ENCODE data around the gene PDCD6IP. TPM values are rescaled to one million over a fixed set of nuclear protein-coding genes. Genes with fewer than 3 reads are reported as not detected.
"Not testable (repeated sequence)": the region's sequence is repeated elsewhere in the genome, so short reads cannot be mapped to it uniquely, and the experiment has no call there.

Gene PDCD6IP, protein sequence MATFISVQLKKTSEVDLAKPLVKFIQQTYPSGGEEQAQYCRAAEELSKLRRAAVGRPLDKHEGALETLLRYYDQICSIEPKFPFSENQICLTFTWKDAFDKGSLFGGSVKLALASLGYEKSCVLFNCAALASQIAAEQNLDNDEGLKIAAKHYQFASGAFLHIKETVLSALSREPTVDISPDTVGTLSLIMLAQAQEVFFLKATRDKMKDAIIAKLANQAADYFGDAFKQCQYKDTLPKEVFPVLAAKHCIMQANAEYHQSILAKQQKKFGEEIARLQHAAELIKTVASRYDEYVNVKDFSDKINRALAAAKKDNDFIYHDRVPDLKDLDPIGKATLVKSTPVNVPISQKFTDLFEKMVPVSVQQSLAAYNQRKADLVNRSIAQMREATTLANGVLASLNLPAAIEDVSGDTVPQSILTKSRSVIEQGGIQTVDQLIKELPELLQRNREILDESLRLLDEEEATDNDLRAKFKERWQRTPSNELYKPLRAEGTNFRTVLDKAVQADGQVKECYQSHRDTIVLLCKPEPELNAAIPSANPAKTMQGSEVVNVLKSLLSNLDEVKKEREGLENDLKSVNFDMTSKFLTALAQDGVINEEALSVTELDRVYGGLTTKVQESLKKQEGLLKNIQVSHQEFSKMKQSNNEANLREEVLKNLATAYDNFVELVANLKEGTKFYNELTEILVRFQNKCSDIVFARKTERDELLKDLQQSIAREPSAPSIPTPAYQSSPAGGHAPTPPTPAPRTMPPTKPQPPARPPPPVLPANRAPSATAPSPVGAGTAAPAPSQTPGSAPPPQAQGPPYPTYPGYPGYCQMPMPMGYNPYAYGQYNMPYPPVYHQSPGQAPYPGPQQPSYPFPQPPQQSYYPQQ
- polyA plus RNA-seq (2013, experiment 1 of 2) = 50.7 TPM
- polyA plus RNA-seq (2013, experiment 2 of 2) = 59.7 TPM

DNA sequence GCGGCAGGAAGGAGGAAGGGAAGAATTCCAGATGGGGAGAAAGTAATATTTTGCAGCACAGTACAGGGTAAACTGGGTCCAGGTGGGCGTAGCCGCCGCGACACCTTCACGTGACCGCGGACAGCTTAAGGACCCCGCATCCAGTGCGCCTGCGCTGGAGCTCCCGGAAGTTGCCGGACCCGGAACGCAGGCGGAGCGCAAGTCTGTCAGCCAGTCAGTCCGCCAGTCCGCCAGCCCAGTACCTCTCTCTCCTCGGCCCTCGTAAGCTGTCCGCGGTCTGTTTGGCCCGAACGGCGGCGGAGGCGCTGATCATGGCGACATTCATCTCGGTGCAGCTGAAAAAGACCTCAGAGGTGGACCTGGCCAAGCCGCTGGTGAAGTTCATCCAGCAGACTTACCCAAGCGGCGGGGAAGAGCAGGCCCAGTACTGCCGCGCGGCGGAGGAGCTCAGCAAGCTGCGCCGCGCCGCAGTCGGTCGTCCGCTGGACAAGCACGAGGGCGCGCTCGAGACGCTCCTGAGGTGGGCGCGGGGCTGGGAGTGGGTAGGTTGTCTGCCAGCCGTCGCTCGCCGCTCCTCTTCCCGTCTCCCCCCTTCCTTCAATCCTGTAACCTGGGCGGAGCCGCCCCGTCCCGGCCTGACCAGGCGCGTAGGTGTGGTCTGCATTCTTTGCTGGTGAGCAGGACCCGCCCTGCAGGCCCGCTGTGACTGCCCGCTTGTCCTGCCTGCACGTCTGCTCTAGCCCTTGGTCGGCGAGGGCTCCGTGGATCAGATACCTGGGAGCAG, at the start of gene PDCD6IP:
TSS of gene PDCD6IP (plus strand) at position 213 of the 784 bp plus-strand sequence. CDS start at position 312, 99 bp downstream.
- H3K27ac ChIP-seq (ENCODE audit: low read depth, low read length) = peak within 1 kb of the TSS; percentile 89
- H3K27me3 ChIP-seq (ENCODE audit: insufficient read depth, low read length) = no peaks in the 10 kb centered on the region
- H3K4me1 ChIP-seq (ENCODE audit: insufficient read depth, low read length) = peaks cover 14% of the 10 kb centered on the region
- H3K4me3 ChIP-seq (ENCODE audit: low read length) = peak within 1 kb of the TSS; percentile 88
- H3K36me3 ChIP-seq (ENCODE audit: insufficient read depth, low read length) = peaks cover 9% of the 10 kb centered on the region
- peak within 1 kb of the TSS; percentile 74 for H3K9ac ChIP-seq (ENCODE audit: low read depth, low read length)
- H3K9me3 ChIP-seq (ENCODE audit: insufficient read depth, low read depth, low read length) = peaks cover 10% of the 10 kb centered on the region; the same call in 1 of the 2 replicates
- under 1% methylated on average over 69 of the region's 69 CpGs for WGBS

- no peak overlapping the region for H3K9ac ChIP-seq (ENCODE audit: low read depth, low read length)
- no peak overlapping the region for H3K4me3 ChIP-seq (ENCODE audit: low read length)
- no CpG with 5 or more reads among the region's 2 CpGs for WGBS
- H3K4me1 ChIP-seq (ENCODE audit: insufficient read depth, low read length) = no peaks in the 10 kb centered on the region
- H3K27me3 ChIP-seq (ENCODE audit: insufficient read depth, low read length) = no peaks in the 10 kb centered on the region
- peaks cover 15% of the 10 kb centered on the region for H3K9me3 ChIP-seq (ENCODE audit: insufficient read depth, low read depth, low read length)
- no peaks in the 10 kb centered on the region for H3K36me3 ChIP-seq (ENCODE audit: insufficient read depth, low read length)
- H3K27ac ChIP-seq (ENCODE audit: low read depth, low read length) = no peak overlapping the region
Measured at GRCh38 chr3:33749546-33750210, 48.8 kb upstream of the PDCD6IP start.

DNA sequence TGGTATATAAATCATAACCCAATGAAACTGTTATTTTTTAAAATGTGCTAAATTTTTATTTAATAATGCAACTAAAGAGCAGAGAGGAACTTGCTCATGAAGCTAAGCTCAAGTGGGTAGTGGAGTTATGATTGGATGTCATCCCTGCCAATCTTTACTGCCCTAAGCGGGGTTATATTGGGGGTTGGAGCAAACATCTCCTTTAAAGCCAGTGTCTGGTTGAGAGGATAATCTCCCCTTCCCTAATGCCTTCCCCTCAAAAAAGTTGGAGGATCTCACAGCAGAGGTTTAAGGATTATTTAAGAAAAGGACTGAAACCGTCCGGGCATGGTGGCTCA, 48.2 kb upstream of the PDCD6IP start:
- Histone ChIP-seq H3K4me1 (ENCODE audit: insufficient read depth, low read length) (no peaks in the 10 kb centered on the region), H3K36me3 (ENCODE audit: insufficient read depth, low read length) (no peaks in the 10 kb centered on the region), H3K27me3 (ENCODE audit: insufficient read depth, low read length) (no peaks in the 10 kb centered on the region), H3K4me3 (ENCODE audit: low read length) (no peak overlapping the region), H3K9me3 (ENCODE audit: insufficient read depth, low read depth, low read length) (peaks cover 20% of the 10 kb centered on the region), H3K9ac (ENCODE audit: low read depth, low read length) (no peak overlapping the region), H3K27ac (ENCODE audit: low read depth, low read length) (no peak overlapping the region)
- 94% methylated on average over 3 of the region's 3 CpGs for WGBS

- Histone ChIP-seq H3K9me3 (ENCODE audit: insufficient read depth, low read depth, low read length) (peaks cover 23% of the 10 kb centered on the region), H3K27me3 (ENCODE audit: insufficient read depth, low read length) (no peaks in the 10 kb centered on the region), H3K4me1 (ENCODE audit: insufficient read depth, low read length) (no peaks in the 10 kb centered on the region), H3K36me3 (ENCODE audit: insufficient read depth, low read length) (no peaks in the 10 kb centered on the region), H3K4me3 (ENCODE audit: low read length) (no peak overlapping the region), H3K27ac (ENCODE audit: low read depth, low read length) (no peak overlapping the region), H3K9ac (ENCODE audit: low read depth, low read length) (no peak overlapping the region)
- WGBS = no CpG with 5 or more reads among the region's 2 CpGs
Measured at GRCh38 chr3:33751336-33751735, 47.1 kb upstream of the PDCD6IP start.

DNA sequence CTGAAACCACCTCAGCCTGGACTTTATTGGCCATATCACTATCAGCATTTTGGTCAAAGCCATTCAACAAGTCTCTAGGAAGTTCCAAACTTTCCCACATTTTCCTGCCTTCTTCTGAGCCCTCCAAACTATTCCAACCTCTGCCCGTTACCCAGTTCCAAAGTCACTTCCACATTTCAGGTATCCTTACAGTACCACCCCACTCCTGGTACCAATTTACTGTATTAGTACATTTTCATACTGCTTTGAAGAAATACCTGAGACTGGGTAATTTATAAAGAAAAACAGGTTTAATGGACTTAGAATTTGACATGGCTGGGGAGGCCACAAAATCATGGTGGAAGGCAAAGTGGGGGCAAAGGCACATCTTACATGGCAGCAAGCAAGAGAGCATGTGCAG, 44.0 kb upstream of the PDCD6IP start:
- 100% methylated on average over 1 of the region's 1 CpG for WGBS
- H3K4me1 ChIP-seq (ENCODE audit: insufficient read depth, low read length); H3K27ac ChIP-seq (ENCODE audit: low read depth, low read length); H3K4me3 ChIP-seq (ENCODE audit: low read length); H3K36me3 ChIP-seq (ENCODE audit: insufficient read depth, low read length); H3K9ac ChIP-seq (ENCODE audit: low read depth, low read length); H3K27me3 ChIP-seq (ENCODE audit: insufficient read depth, low read length): not testable (repeated sequence)
- peaks cover 30% of the 10 kb centered on the region for H3K9me3 ChIP-seq (ENCODE audit: insufficient read depth, low read depth, low read length)

- Histone ChIP-seq H3K9ac (ENCODE audit: low read depth, low read length) (no peak overlapping the region), H3K27me3 (ENCODE audit: insufficient read depth, low read length) (no peaks in the 10 kb centered on the region), H3K9me3 (ENCODE audit: insufficient read depth, low read depth, low read length) (peaks cover 27% of the 10 kb centered on the region), H3K36me3 (ENCODE audit: insufficient read depth, low read length) (no peaks in the 10 kb centered on the region), H3K4me3 (ENCODE audit: low read length) (no peak overlapping the region), H3K27ac (ENCODE audit: low read depth, low read length) (no peak overlapping the region), H3K4me1 (ENCODE audit: insufficient read depth, low read length) (no peaks in the 10 kb centered on the region)
Measured at GRCh38 chr3:33758281-33758680, 40.1 kb upstream of the PDCD6IP start.

GRCh38 chr3:33758864-33759263, 39.6 kb upstream of the PDCD6IP start:
- Histone ChIP-seq H3K27ac (ENCODE audit: low read depth, low read length) (no peak overlapping the region), H3K36me3 (ENCODE audit: insufficient read depth, low read length) (no peaks in the 10 kb centered on the region), H3K4me1 (ENCODE audit: insufficient read depth, low read length) (no peaks in the 10 kb centered on the region), H3K4me3 (ENCODE audit: low read length) (no peak overlapping the region), H3K27me3 (ENCODE audit: insufficient read depth, low read length) (no peaks in the 10 kb centered on the region), H3K9me3 (ENCODE audit: insufficient read depth, low read depth, low read length) (peaks cover 23% of the 10 kb centered on the region), H3K9ac (ENCODE audit: low read depth, low read length) (no peak overlapping the region)
- WGBS = 93% methylated on average over 2 of the region's 2 CpGs

DNA sequence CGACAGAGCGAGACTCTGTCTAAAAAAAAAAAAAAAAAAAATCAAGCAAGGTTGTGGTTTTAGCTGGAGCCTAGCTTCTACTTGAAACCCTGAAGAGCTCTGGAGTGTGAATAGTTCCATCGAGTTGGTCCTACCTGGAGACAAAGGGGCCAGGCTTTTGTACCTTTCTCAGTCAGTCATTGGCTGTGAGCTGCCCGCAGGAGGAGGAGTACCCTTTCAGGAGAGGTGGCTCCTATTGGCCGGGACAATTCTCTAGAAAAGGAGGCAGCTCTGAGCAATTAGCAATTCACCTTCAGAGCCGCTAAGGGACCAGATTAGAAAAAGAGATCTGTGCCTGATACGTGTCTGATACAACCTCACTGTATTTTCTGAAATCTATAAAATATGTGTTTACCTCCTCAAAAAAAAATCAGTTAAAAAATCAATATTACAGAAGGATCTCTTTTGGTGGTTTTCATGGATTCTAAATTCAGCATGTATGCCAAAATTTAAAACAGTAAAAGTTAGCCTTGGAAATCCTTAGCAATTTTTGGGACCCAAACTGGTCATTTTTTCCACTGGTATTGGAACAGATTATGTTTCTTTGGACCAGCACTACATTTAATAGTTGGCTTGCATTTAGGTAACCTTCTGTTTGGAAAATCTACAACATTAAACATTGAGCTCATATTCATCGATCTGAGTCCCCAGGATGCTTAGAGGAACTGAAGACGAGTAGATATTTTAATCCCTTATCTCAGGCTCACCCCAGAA, 29.7 kb upstream of the PDCD6IP start:
- no peaks in the 10 kb centered on the region for H3K27me3 ChIP-seq (ENCODE audit: insufficient read depth, low read length)
- H3K9me3 ChIP-seq (ENCODE audit: insufficient read depth, low read depth, low read length) = no peaks in the 10 kb centered on the region
- no peak overlapping the region for H3K4me3 ChIP-seq (ENCODE audit: low read length)
- no peak overlapping the region for H3K9ac ChIP-seq (ENCODE audit: low read depth, low read length)
- WGBS = 94% methylated on average over 8 of the region's 9 CpGs
- no peaks in the 10 kb centered on the region for H3K4me1 ChIP-seq (ENCODE audit: insufficient read depth, low read length)
- no peak overlapping the region for H3K27ac ChIP-seq (ENCODE audit: low read depth, low read length)
- H3K36me3 ChIP-seq (ENCODE audit: insufficient read depth, low read length) = no peaks in the 10 kb centered on the region

GRCh38 chr3:33773637-33774036, 24.8 kb upstream of the PDCD6IP start:
- 69% methylated on average over 1 of the region's 2 CpGs for WGBS
- H3K36me3 ChIP-seq (ENCODE audit: insufficient read depth, low read length) = no peaks in the 10 kb centered on the region
- H3K4me3 ChIP-seq (ENCODE audit: low read length) = no peak overlapping the region
- H3K27ac ChIP-seq (ENCODE audit: low read depth, low read length) = no peak overlapping the region
- H3K9me3 ChIP-seq (ENCODE audit: insufficient read depth, low read depth, low read length) = no peaks in the 10 kb centered on the region
- H3K4me1 ChIP-seq (ENCODE audit: insufficient read depth, low read length) = no peaks in the 10 kb centered on the region
- no peak overlapping the region for H3K9ac ChIP-seq (ENCODE audit: low read depth, low read length)
- H3K27me3 ChIP-seq (ENCODE audit: insufficient read depth, low read length) = no peaks in the 10 kb centered on the region

DNA sequence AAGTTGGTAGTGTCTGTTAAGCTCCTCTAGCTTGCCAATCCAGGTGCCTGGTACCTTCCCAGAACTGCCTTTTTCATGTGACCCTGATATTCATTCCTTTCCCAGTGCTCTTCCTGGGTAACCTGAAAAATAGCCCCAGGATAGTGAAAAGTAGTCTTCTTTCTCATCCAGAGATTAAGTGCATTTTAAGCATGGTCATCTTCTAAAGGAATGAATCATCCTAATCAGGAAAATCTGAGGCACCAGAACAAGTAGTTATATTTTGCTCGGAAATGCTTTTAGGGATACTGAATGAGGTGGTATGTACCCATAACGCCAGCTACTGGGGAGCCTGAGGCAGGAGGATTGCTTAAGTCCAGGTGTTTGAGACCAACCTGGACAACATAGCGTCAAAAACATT, 23.1 kb upstream of the PDCD6IP start:
- no peaks in the 10 kb centered on the region for H3K27me3 ChIP-seq (ENCODE audit: insufficient read depth, low read length)
- WGBS = 94% methylated on average over 3 of the region's 3 CpGs
- H3K4me3 ChIP-seq (ENCODE audit: low read length) = no peak overlapping the region
- H3K36me3 ChIP-seq (ENCODE audit: insufficient read depth, low read length) = no peaks in the 10 kb centered on the region
- H3K9ac ChIP-seq (ENCODE audit: low read depth, low read length) = no peak overlapping the region
- H3K27ac ChIP-seq (ENCODE audit: low read depth, low read length) = no peak overlapping the region
- no peaks in the 10 kb centered on the region for H3K4me1 ChIP-seq (ENCODE audit: insufficient read depth, low read length)
- H3K9me3 ChIP-seq (ENCODE audit: insufficient read depth, low read depth, low read length) = no peaks in the 10 kb centered on the region

Measured in HUES64 (cell line).